Glutamatergic neuron (in vitro differentiated cells): ENCODE measurements around the gene ADCY5. TPM values are rescaled to one million over a fixed set of nuclear protein-coding genes. Genes with fewer than 3 reads are reported as not detected.

Source experiments
- DNase-seq: peaks from one replicate; pipeline ENCODE4 v3.0.0; 2022
- H3K27ac Mint-ChIP-seq: one replicate; pipeline ENCODE4 v1.8.0; 2020; ENCODE audit warnings: mild to moderate bottlenecking, mixed read lengths, inconsistent platforms; ENCODE audit not compliant: unreplicated experiment
- H3K27me3 Mint-ChIP-seq: one replicate; pipeline ENCODE4 v1.8.0; 2020; ENCODE audit warnings: mild to moderate bottlenecking, moderate library complexity, mixed read lengths, inconsistent platforms; ENCODE audit not compliant: unreplicated experiment
- H3K36me3 Mint-ChIP-seq: one replicate; pipeline ENCODE4 v1.8.0; 2020; ENCODE audit warnings: mild to moderate bottlenecking, mixed read lengths, inconsistent platforms; ENCODE audit not compliant: unreplicated experiment
- H3K4me1 Mint-ChIP-seq: one replicate; pipeline ENCODE4 v1.8.0; 2020; ENCODE audit warnings: mild to moderate bottlenecking, low read depth, mixed read lengths, inconsistent platforms; ENCODE audit not compliant: unreplicated experiment
- H3K4me3 Mint-ChIP-seq: one replicate; pipeline ENCODE4 v1.8.0; 2020; ENCODE audit warnings: mild to moderate bottlenecking, mixed read lengths, inconsistent platforms; ENCODE audit not compliant: unreplicated experiment
- H3K9me3 Mint-ChIP-seq: one replicate; pipeline ENCODE4 v1.8.0; 2020; ENCODE audit warnings: mild to moderate bottlenecking, moderate library complexity, mixed read lengths, inconsistent platforms; ENCODE audit not compliant: unreplicated experiment
- total RNA-seq: library from RNA; stranded (reverse); fragmentation: NEBNext Ultra II Directional; extraction: Animal tissue kit (Norgen Biotek cat#: 25700); gene quantifications from one replicate; pipeline ENCODE4 v1.2.1, GENCODE V29; 2021; ENCODE audit not compliant: unreplicated experiment
- TF ChIP-seq, protein P1 (sequence below): fragments of 200-600 bp; sonication (generic); IDR thresholded peaks from one replicate; pipeline ENCODE4 v1.5.0; 2021; ENCODE audit not compliant: partially characterized antibody, unreplicated experiment

ADCY5 gene
- total RNA-seq, 1 donor from 2014 or later, result 2.1 TPM

DNA sequence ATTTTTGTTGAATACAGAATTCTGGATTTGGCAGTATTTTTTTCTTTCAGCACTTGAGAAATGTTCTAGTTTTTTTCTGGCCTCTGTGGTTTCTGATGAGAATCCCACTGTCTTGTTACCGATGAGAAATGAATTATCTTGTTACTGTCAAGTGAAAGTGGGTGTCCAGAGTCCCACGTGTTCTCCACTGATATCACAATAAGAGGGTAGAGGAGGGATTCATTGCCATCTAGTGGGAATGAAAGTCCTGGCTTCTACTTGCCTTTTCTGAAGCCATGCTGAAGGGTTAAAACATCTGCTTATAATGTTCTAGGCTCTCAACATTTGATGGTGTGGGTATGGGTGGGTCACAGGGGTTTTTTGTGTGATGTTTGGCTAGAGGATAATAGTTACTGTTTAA lies 181.1 kb downstream of the ADCY5 start:
- DNase-seq, result no peak
- TF ChIP-seq, protein P1, sequence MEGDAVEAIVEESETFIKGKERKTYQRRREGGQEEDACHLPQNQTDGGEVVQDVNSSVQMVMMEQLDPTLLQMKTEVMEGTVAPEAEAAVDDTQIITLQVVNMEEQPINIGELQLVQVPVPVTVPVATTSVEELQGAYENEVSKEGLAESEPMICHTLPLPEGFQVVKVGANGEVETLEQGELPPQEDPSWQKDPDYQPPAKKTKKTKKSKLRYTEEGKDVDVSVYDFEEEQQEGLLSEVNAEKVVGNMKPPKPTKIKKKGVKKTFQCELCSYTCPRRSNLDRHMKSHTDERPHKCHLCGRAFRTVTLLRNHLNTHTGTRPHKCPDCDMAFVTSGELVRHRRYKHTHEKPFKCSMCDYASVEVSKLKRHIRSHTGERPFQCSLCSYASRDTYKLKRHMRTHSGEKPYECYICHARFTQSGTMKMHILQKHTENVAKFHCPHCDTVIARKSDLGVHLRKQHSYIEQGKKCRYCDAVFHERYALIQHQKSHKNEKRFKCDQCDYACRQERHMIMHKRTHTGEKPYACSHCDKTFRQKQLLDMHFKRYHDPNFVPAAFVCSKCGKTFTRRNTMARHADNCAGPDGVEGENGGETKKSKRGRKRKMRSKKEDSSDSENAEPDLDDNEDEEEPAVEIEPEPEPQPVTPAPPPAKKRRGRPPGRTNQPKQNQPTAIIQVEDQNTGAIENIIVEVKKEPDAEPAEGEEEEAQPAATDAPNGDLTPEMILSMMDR, result no peak
- no peaks in the 10 kb centered on the region for H3K27me3 Mint-ChIP-seq
- no peak overlapping the region for H3K27ac Mint-ChIP-seq
- no peaks in the 10 kb centered on the region for H3K4me1 Mint-ChIP-seq
- no peaks in the 10 kb centered on the region for H3K9me3 Mint-ChIP-seq
- peaks cover 17% of the 10 kb centered on the region for H3K36me3 Mint-ChIP-seq
- H3K4me3 Mint-ChIP-seq, result no peak overlapping the region

DNA sequence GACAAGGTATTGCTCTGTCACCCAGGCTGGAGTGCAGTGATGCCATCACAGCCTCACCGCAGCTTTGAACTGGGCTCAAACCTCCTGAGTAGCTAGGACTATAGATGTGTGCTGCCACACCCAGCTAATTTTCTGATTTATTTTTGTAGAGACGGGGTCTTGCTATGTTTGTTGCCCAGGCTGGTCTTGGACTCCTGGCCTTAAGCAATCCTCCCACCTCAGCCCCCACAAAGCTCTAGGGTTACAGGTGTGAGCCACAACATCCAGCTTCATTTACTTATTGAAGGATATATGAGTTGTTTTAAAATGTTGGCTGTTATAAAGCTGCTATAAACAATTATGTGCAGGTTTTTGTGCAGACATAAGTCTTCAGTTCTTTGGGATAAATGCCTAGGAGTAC lies 184.9 kb downstream of the ADCY5 start:
- Mint-ChIP-seq H3K27ac (no peak overlapping the region), H3K9me3 (no peaks in the 10 kb centered on the region), H3K36me3 (peaks cover 17% of the 10 kb centered on the region), H3K27me3 (no peaks in the 10 kb centered on the region), H3K4me1 (no peaks in the 10 kb centered on the region), H3K4me3 (no peak overlapping the region)
- TF ChIP-seq, protein P1, result no peak
- DNase-seq, result no peak

DNA sequence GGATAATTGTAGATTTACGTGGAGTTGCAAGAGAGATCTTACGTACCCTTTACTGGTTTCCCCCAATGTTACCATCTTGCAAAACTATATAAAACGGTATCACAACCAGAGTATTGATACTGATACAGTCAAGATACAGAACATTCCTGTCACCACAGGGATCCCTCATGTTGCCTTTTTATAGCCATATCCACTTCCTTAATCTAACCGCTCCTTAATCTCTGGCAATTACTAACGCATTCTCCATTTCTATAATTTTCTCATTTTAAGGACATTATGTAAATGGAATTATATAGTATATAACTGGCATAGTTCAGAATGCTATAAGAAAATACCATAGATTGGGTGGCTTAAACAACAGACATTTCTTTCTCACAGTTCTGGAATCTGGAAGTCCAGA lies 186.0 kb downstream of the ADCY5 start:
- Mint-ChIP-seq H3K27me3 (no peaks in the 10 kb centered on the region), H3K4me1 (peaks cover 5% of the 10 kb centered on the region), H3K36me3 (peaks cover 17% of the 10 kb centered on the region), H3K27ac (no peak overlapping the region), H3K9me3 (no peaks in the 10 kb centered on the region), H3K4me3 (no peak overlapping the region)
- no peak for DNase-seq
- TF ChIP-seq, protein P1, result no peak

DNA sequence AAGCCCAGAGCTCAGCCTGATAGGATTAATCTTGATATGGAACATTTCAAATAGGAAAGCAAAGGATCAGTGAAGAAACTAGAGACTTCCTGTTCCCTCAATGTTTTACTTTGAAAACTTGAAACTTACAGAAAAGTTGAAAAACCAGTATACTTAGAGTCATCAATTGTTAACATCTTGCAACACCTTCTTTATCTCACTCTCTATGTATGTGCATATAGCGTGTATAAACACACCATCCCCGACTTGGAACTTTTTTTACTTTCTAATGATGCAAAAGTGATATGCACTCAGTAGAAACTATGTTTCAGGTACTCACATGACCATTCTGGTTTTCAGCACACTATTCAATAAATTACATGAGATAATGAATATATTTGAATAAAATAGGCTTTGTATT lies 186.7 kb downstream of the ADCY5 start:
- H3K27ac Mint-ChIP-seq, result no peak overlapping the region
- no peaks in the 10 kb centered on the region for H3K9me3 Mint-ChIP-seq
- no peaks in the 10 kb centered on the region for H3K27me3 Mint-ChIP-seq
- no peak overlapping the region for H3K4me3 Mint-ChIP-seq
- TF ChIP-seq, protein P1, result no peak
- peaks cover 17% of the 10 kb centered on the region for H3K36me3 Mint-ChIP-seq
- DNase-seq, result no peak
- H3K4me1 Mint-ChIP-seq, result peaks cover 5% of the 10 kb centered on the region

DNA sequence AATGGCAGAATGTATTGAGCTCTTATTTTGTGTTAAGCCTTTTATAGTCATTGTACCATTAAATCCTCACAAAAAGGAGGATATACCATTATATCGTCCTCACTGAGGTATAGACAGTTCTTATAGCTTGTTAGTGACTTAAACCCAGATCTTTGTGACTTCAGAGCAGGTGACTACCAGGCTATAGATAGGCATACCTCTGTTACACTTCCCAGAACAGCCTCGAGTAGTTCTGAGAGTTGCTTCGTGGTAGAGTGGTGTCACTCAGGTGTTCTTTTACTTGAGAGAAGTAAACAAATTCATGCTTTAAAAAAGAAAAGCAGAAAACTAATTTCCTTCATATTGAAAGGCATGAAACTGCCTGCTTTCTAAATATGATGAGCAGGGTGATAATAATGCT lies 187.2 kb downstream of the ADCY5 start:
- no peak for DNase-seq
- H3K4me1 Mint-ChIP-seq, result peaks cover 5% of the 10 kb centered on the region
- no peak overlapping the region for H3K27ac Mint-ChIP-seq
- peaks cover 12% of the 10 kb centered on the region for H3K36me3 Mint-ChIP-seq
- no peak overlapping the region for H3K4me3 Mint-ChIP-seq
- TF ChIP-seq, protein P1, result no peak
- no peaks in the 10 kb centered on the region for H3K9me3 Mint-ChIP-seq
- no peaks in the 10 kb centered on the region for H3K27me3 Mint-ChIP-seq
